ENCODE results near the gene ADD1. TPM values are rescaled to one million over a fixed set of nuclear protein-coding genes. Genes with fewer than 3 reads are reported as not detected.

ADD1 gene
- total RNA-seq, 1 experiment from 2014 or later: 163 TPM

- Histone ChIP-seq H4K91ac (ENCODE audit: insufficient read length, low read depth, low read length) (no peak overlapping the region), H2AFZ (ENCODE audit: low read length) (no peak overlapping the region), H2BK120ac (ENCODE audit: low read depth, low read length, poor library complexity, severe bottlenecking) (no peak overlapping the region), H3K79me1 (ENCODE audit: insufficient read depth, low read depth, low read length, poor library complexity, severe bottlenecking) (peaks cover 6% of the 10 kb centered on the region), H3K79me2 (ENCODE audit: insufficient read depth, low read length) (peaks cover 15% of the 10 kb centered on the region), H2BK5ac (ENCODE audit: insufficient read length, low read length) (no peak overlapping the region), H3K4ac (ENCODE audit: low read depth, low read length) (no peak overlapping the region), H2BK12ac (ENCODE audit: insufficient read length, low read depth, low read length) (no peak overlapping the region), H3K4me2 (ENCODE audit: insufficient read depth, insufficient read length, low read length) (no peak overlapping the region), H2AK5ac (ENCODE audit: insufficient read length, low read length) (no peak overlapping the region), H3K18ac (ENCODE audit: insufficient read length, low read depth, low read length) (no peak overlapping the region), H3K27ac (ENCODE audit: insufficient read length, low read depth, low read length) (no peak overlapping the region), H3K23me2 (ENCODE audit: insufficient read length, low read depth, low read length, poor library complexity, severe bottlenecking) (no peaks in the 10 kb centered on the region), H3K27me3 (ENCODE audit: insufficient read depth, low read length) (no peaks in the 10 kb centered on the region), H3K9me3 (ENCODE audit: control insufficient read depth, low read depth, low read length) (no peaks in the 10 kb centered on the region), H3K4me1 (ENCODE audit: insufficient read depth, low read length) (no peaks in the 10 kb centered on the region), H3K23ac (ENCODE audit: insufficient read length, low read depth, low read length) (no peak overlapping the region), H3K56ac (ENCODE audit: insufficient read length, low read depth, low read length) (no peak overlapping the region), H4K8ac (replicated peaks; ENCODE audit: insufficient read length, low read depth, low read length) (no peak overlapping the region), H4K5ac (ENCODE audit: insufficient read length, low read depth, low read length) (no peak overlapping the region), H3T11ph (ENCODE audit: low read length) (no peak overlapping the region), H3K9ac (ENCODE audit: extremely low read depth, insufficient read length, low read length) (no peak overlapping the region), H2BK15ac (ENCODE audit: low read depth, low read length) (no peak overlapping the region), H2BK20ac (ENCODE audit: low read depth, low read length, poor library complexity, severe bottlenecking) (no peak overlapping the region), H4K20me1 (ENCODE audit: control insufficient read depth, insufficient read depth, insufficient read length) (no peaks in the 10 kb centered on the region), H3K14ac (ENCODE audit: insufficient read depth, low read length) (no peak overlapping the region)
- no peak for TF ChIP-seq CTCF (conservative IDR thresholded peaks at IDR 0.05)
- no peak overlapping the region for H3K27ac Mint-ChIP-seq
- no peak for DNase-seq
- H3K36me3 Mint-ChIP-seq (ENCODE audit: insufficient read depth in 1 of 3, low read depth in 3 of 3): peaks cover 9 to 22% (median 16%) of the 10 kb centered on the region in 3 experiments; a peak in 5 of 7 replicates
- H3K4me3 Mint-ChIP-seq: no peak overlapping the region
- no CpG with 5 or more reads among the region's 7 CpGs for WGBS (ENCODE audit: extremely low coverage, insufficient read length, low lambda C conversion rate)
- H3K4me1 Mint-ChIP-seq: peaks cover 3 to 8% of the 10 kb centered on the region in 2 experiments
- H3K27me3 Mint-ChIP-seq (ENCODE audit: low read depth): no peaks in the 10 kb centered on the region
- H3K9me3 Mint-ChIP-seq: no peaks in the 10 kb centered on the region
These were observed 8.9 kb downstream of the ADD1 start for GRCh38 chr4:2852481-2852921.
